HepG2 (cell line): ENCODE data around the gene HRC. TPM values are rescaled to one million over a fixed set of nuclear protein-coding genes. Genes with fewer than 3 reads are reported as not detected.

Experiments used
- ARNTL ChIP-seq: sonication (generic); formaldehyde crosslinking; IDR thresholded peaks from 2 replicates; pipeline ENCODE4 v1.4.0; 2020; ENCODE audit warnings: mild to moderate bottlenecking, missing genetic modification reagents
- ASH2L ChIP-seq: fragments of 300-600, 200-600 bp; sonication (generic); IDR thresholded peaks from 2 replicates; pipeline ENCODE4 v1.7.0; 2017; ENCODE audit warnings: low read depth, mild to moderate bottlenecking, moderate library complexity, mixed read lengths, low read length; ENCODE audit not compliant: insufficient read length
- ELF1 ChIP-seq: sonication (generic); formaldehyde crosslinking; IDR thresholded peaks from 2 replicates; pipeline ENCODE4 v1.4.0; 2020; ENCODE audit warnings: missing genetic modification reagents
- GABPB1 ChIP-seq: IDR thresholded peaks from 2 replicates; pipeline ENCODE4 v1.6.1; 2016; ENCODE audit warnings: mild to moderate bottlenecking, missing genetic modification reagents, moderate library complexity, missing compliant biosample characterization
- HOXA5 ChIP-seq: sonication (generic); formaldehyde crosslinking; IDR thresholded peaks from 2 replicates; pipeline ENCODE4 v1.4.0; 2020; ENCODE audit warnings: missing genetic modification reagents
- ISL2 ChIP-seq: sonication (generic); formaldehyde crosslinking; IDR thresholded peaks from 2 replicates; pipeline ENCODE4 v1.5.0; 2020; ENCODE audit warnings: missing genetic modification reagents
- KLF16 ChIP-seq, 2 experiments: sonication (generic) in 1 of 2; formaldehyde crosslinking in 1 of 2; IDR thresholded peaks; 2 replicates each; pipeline versions ENCODE4 v1.6.1 to v1.8.0; 2016 to 2023; ENCODE audit warnings: missing genetic modification reagents in 2 of 2, missing compliant biosample characterization in 1 of 2
- MIER3 ChIP-seq: IDR thresholded peaks from 2 replicates; pipeline ENCODE4 v1.6.1; 2016; ENCODE audit warnings: missing compliant biosample characterization, borderline replicate concordance
- MXI1 ChIP-seq: IDR thresholded peaks from 3 replicates; pipeline ENCODE4 v1.6.1; 2012; ENCODE audit warnings: low read depth, low read length, inconsistent platforms, borderline replicate concordance
- NR2F6 ChIP-seq, 2 experiments: IDR thresholded peaks; 2 replicates each; pipeline ENCODE4 v1.6.1; 2016; ENCODE audit warnings: antibody characterized with exemption in 1 of 2, mild to moderate bottlenecking in 1 of 2
- PHF20 ChIP-seq: sonication (generic); formaldehyde crosslinking; IDR thresholded peaks from 2 replicates; pipeline ENCODE4 v1.5.0; 2020; ENCODE audit warnings: mild to moderate bottlenecking, missing genetic modification reagents
- PRDM10 ChIP-seq: sonication (generic); formaldehyde crosslinking; IDR thresholded peaks from 2 replicates; pipeline ENCODE4 v1.4.0; 2020; ENCODE audit warnings: low read depth, missing genetic modification reagents
- SAP130 ChIP-seq: IDR thresholded peaks from 2 replicates; pipeline ENCODE4 v1.6.1; 2016; ENCODE audit warnings: low read depth
- SP1 ChIP-seq, 2 experiments: fragments of 450-650 bp in 1 of 2; sonication (generic) in 1 of 2; formaldehyde crosslinking in 1 of 2; IDR thresholded peaks; 2 replicates each; pipeline versions ENCODE4 v1.4.0 to v1.6.1; 2016 to 2020; ENCODE audit warnings: missing genetic modification reagents in 1 of 2
- TFDP2 ChIP-seq: sonication (generic); formaldehyde crosslinking; IDR thresholded peaks from 2 replicates; pipeline ENCODE4 v1.4.0; 2020; ENCODE audit warnings: missing genetic modification reagents
- TIGD3 ChIP-seq: sonication (generic); formaldehyde crosslinking; IDR thresholded peaks from 2 replicates; pipeline ENCODE4 v1.5.1; 2020; ENCODE audit warnings: mild to moderate bottlenecking, missing genetic modification reagents, borderline replicate concordance
- ZFP36L2 ChIP-seq: sonication (generic); formaldehyde crosslinking; IDR thresholded peaks from 2 replicates; pipeline ENCODE4 v1.4.0; 2020; ENCODE audit warnings: missing genetic modification reagents
- ZFX ChIP-seq: sonication (generic); formaldehyde crosslinking; IDR thresholded peaks from 2 replicates; pipeline ENCODE4 v1.4.0; 2020; ENCODE audit warnings: mild to moderate bottlenecking, low read depth, missing genetic modification reagents, moderate library complexity
- ZNF563 ChIP-seq: sonication (generic); formaldehyde crosslinking; IDR thresholded peaks from 2 replicates; pipeline ENCODE4 v1.8.0; 2022; ENCODE audit warnings: mild to moderate bottlenecking, moderate library complexity, missing genetic modification reagents
- polyA plus RNA-seq, 8 experiments: library from polyadenylated mRNA; depleted of rRNA in 3 of 8; stranded (reverse) in 7 of 8; unstranded in 1 of 8; fragments of >200 nt; fragmentation: Illumina TruSeq in 4 of 8; extraction: Trizol in 4 of 8; gene quantifications; 2 replicates each; pipeline versions ENCODE4 v1.2.1 to v1.2.3, GENCODE V29; 2011 to 2016; ENCODE audit warnings: low read depth in 4 of 8, missing spikeins in 1 of 8, mixed read lengths in 1 of 8; ENCODE audit not compliant: insufficient read depth in 1 of 8
- total RNA-seq, 5 experiments: library from RNA; depleted of rRNA; stranded (reverse); fragments of >200 nt; fragmentation: Illumina TruSeq; extraction: Trizol; gene quantifications; 2 replicates each; pipeline ENCODE4 v1.2.3, GENCODE V29; 2016; ENCODE audit warnings: low read depth in 1 of 5
- TF ChIP-seq, protein P1 (sequence below): IDR thresholded peaks from 2 replicates; pipeline ENCODE4 v1.6.1; 2016
- TF ChIP-seq, protein P2 (sequence below): IDR thresholded peaks from 2 replicates; pipeline ENCODE4 v1.6.1; 2012; ENCODE audit warnings: inconsistent platforms

HRC gene
- total and polyA plus RNA-seq, 2 of the 13 experiments (the other 11 are each of a cell fraction or from before 2014, with no cell fraction given), result 3.6 to 15.4 TPM

DNA sequence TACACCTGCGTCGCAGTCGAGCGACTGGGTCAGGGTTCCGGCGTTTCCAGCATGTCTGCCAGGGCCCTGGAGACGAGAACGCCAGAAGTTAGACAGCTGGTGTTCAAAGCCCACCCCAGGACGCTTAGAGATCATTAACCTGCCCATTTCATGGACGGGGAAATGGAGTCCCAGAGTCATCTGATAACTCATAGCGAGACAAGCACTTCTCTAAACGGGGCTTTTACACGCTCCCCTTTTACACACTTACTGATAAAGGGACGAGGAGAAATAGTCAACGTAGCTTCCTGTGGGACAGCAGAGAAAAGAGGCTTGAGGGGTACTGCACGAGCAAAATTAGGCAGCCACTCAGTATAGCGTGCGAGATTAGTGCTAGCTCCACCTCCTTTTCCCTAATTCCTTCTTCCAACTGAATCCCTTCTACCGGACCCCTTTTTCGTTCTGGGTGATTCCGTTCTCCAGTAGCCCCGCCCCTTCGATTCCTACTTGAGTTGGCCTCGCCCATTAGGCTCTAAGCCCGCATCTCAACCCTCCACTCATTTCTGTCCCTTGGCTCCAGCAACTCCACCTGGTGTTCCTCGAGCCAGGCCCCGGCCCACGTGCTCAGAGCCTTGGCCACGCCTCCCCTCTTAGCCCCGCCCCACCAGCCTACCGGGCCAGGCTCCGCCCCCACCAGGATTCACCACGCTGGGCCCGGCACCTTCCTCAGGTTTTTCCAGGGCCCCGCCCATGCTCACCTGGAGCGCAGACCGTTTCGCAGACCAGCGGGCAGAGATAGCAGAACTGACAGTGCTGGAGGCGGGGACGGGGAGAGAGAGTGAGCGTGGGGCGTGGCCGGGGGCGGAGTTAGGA, 3.7 kb downstream of the HRC start (continued):
- TF ChIP-seq, protein P1, sequence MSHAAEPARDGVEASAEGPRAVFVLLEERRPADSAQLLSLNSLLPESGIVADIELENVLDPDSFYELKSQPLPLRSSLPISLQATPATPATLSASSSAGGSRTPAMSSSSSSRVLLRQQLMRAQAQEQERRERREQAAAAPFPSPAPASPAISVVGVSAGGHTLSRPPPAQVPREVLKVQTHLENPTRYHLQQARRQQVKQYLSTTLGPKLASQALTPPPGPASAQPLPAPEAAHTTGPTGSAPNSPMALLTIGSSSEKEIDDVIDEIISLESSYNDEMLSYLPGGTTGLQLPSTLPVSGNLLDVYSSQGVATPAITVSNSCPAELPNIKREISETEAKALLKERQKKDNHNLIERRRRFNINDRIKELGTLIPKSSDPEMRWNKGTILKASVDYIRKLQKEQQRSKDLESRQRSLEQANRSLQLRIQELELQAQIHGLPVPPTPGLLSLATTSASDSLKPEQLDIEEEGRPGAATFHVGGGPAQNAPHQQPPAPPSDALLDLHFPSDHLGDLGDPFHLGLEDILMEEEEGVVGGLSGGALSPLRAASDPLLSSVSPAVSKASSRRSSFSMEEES (CRISPR knock-in tag), result peak; percentile 19; the same call in 1 of the 2 replicates
- TF ChIP-seq PRDM10 (CRISPR knock-in tag) (peak; percentile 42; the same call in 1 of the 2 replicates), SP1 (IDR thresholded peaks at IDR 0.05) (no peak), SP1 (CRISPR knock-in tag; IDR thresholded peaks at IDR 0.05) (peak; percentile 70), GABPB1 (CRISPR knock-in tag) (peak; percentile 58; the same call in 1 of the 2 replicates), KLF16 (CRISPR knock-in tag; IDR thresholded peaks at IDR 0.05) (0 out of 4 replicates have a peak, but pooled peaks of 1 of the 2 experiments have one; percentile 31), TFDP2 (CRISPR knock-in tag) (peak; percentile 63), ASH2L (no peak), SAP130 (CRISPR knock-in tag) (peak; percentile 55; the same call in 1 of the 2 replicates), NR2F6 (IDR thresholded peaks at IDR 0.05) (no peak), NR2F6 (CRISPR knock-in tag; IDR thresholded peaks at IDR 0.05) (no peak), TIGD3 (no peak), ZFX (peak; percentile 27; the same call in 1 of the 2 replicates), ZNF563 (CRISPR knock-in tag) (0 out of 2 replicates have a peak, but pooled peaks have one; percentile 55), ELF1 (CRISPR knock-in tag) (peak; percentile 38), MXI1 (peak; percentile 53; the same call in 1 of the 3 replicates), HOXA5 (CRISPR knock-in tag) (0 out of 2 replicates have a peak, but pooled peaks have one; percentile 32), ISL2 (CRISPR knock-in tag) (no peak), ZFP36L2 (no peak), ARNTL (CRISPR knock-in tag) (peak; percentile 64), MIER3 (0 out of 2 replicates have a peak, but pooled peaks have one; percentile 26), PHF20 (no peak)
- TF ChIP-seq, protein P2, sequence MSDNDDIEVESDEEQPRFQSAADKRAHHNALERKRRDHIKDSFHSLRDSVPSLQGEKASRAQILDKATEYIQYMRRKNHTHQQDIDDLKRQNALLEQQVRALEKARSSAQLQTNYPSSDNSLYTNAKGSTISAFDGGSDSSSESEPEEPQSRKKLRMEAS, result peak; percentile 96
